Neural crest cell (in vitro differentiated cells): ENCODE results near the gene KLHDC9. TPM values are rescaled to one million over a fixed set of nuclear protein-coding genes. Genes with fewer than 3 reads are reported as not detected.

Source experiments
- DNase-seq: peaks from one replicate; pipeline ENCODE4 v3.0.0; 2021; ENCODE audit warnings: low read depth, mixed read lengths, low spot score
- H3K27ac Mint-ChIP-seq: one replicate; pipeline ENCODE4 v1.8.0; 2021; ENCODE audit warnings: mild to moderate bottlenecking, mixed read lengths; ENCODE audit not compliant: unreplicated experiment
- H3K27me3 Mint-ChIP-seq: 2 replicates; pipeline ENCODE4 v1.8.0; 2021; ENCODE audit warnings: low read depth, mild to moderate bottlenecking, mixed read lengths
- H3K36me3 Mint-ChIP-seq: 2 replicates; pipeline ENCODE4 v1.8.0; 2021; ENCODE audit warnings: low read depth, mild to moderate bottlenecking, mixed read lengths
- H3K4me1 Mint-ChIP-seq: 2 replicates; pipeline ENCODE4 v1.8.0; 2021; ENCODE audit warnings: mixed read lengths
- H3K4me3 Mint-ChIP-seq: one replicate; pipeline ENCODE4 v1.8.0; 2021; ENCODE audit warnings: mild to moderate bottlenecking, mixed read lengths
- H3K9me3 Mint-ChIP-seq: 2 replicates; pipeline ENCODE4 v1.8.0; 2021; ENCODE audit warnings: mixed read lengths
- CTCF ChIP-seq: fragments of 200-600 bp; sonication (generic); conservative IDR thresholded peaks from 2 replicates; pipeline ENCODE4 v1.5.0; 2021; ENCODE audit warnings: antibody characterized with exemption, mild to moderate bottlenecking
- total RNA-seq: library from RNA; stranded (reverse); gene quantifications from 2 replicates; pipeline ENCODE4 v1.2.1, GENCODE V29; 2021

Gene KLHDC9
- total RNA-seq, 1 donor from 2014 or later, result 9.1 TPM

- no peak for DNase-seq
- H3K27me3 Mint-ChIP-seq, result no peaks in the 10 kb centered on the region
- no peak overlapping the region for H3K4me3 Mint-ChIP-seq
- no peak for TF ChIP-seq CTCF
- no peaks in the 10 kb centered on the region for H3K9me3 Mint-ChIP-seq
- no peak overlapping the region for H3K27ac Mint-ChIP-seq
- H3K4me1 Mint-ChIP-seq, result peaks cover 25% of the 10 kb centered on the region
- no peaks in the 10 kb centered on the region for H3K36me3 Mint-ChIP-seq
These were observed 14.2 kb upstream of the KLHDC9 start for GRCh38 chr1:161083748-161084596.

- Mint-ChIP-seq H3K36me3 (no peaks in the 10 kb centered on the region), H3K4me1 (peaks cover 22% of the 10 kb centered on the region), H3K4me3 (no peak overlapping the region), H3K9me3 (no peaks in the 10 kb centered on the region), H3K27ac (no peak overlapping the region), H3K27me3 (no peaks in the 10 kb centered on the region)
- no peak for TF ChIP-seq CTCF
- no peak for DNase-seq
These were observed 13.6 kb upstream of the KLHDC9 start for GRCh38 chr1:161084597-161084988.

GRCh38 chr1:161085165-161085564 is 13.0 kb upstream of the KLHDC9 start:
- no peaks in the 10 kb centered on the region for H3K9me3 Mint-ChIP-seq
- no peaks in the 10 kb centered on the region for H3K36me3 Mint-ChIP-seq
- no peak for TF ChIP-seq CTCF
- no peak overlapping the region for H3K27ac Mint-ChIP-seq
- H3K4me3 Mint-ChIP-seq, result no peak overlapping the region
- peaks cover 18% of the 10 kb centered on the region for H3K4me1 Mint-ChIP-seq
- no peaks in the 10 kb centered on the region for H3K27me3 Mint-ChIP-seq
- DNase-seq, result no peak

GRCh38 chr1:161086457-161086856 is 11.7 kb upstream of the KLHDC9 start:
- no peak overlapping the region for H3K27ac Mint-ChIP-seq
- no peaks in the 10 kb centered on the region for H3K9me3 Mint-ChIP-seq

GRCh38 chr1:161088587-161089110 is 9.5 kb upstream of the KLHDC9 start:
- Mint-ChIP-seq H3K4me3 (no peak overlapping the region), H3K27me3 (no peaks in the 10 kb centered on the region), H3K27ac (no peak overlapping the region)

More at GRCh38 chr1:161086457-161086856, 11.7 kb upstream of the KLHDC9 start:
- no peak for DNase-seq
- no peaks in the 10 kb centered on the region for H3K27me3 Mint-ChIP-seq
- peaks cover 10% of the 10 kb centered on the region for H3K4me1 Mint-ChIP-seq
- no peaks in the 10 kb centered on the region for H3K36me3 Mint-ChIP-seq
- no peak overlapping the region for H3K4me3 Mint-ChIP-seq
- TF ChIP-seq CTCF, result no peak

More at GRCh38 chr1:161088587-161089110, 9.5 kb upstream of the KLHDC9 start:
- no peak for DNase-seq
- no peaks in the 10 kb centered on the region for H3K36me3 Mint-ChIP-seq
- H3K4me1 Mint-ChIP-seq, result peaks cover 5% of the 10 kb centered on the region
- no peak for TF ChIP-seq CTCF
- no peaks in the 10 kb centered on the region for H3K9me3 Mint-ChIP-seq
